H1 (cell line): ENCODE data around the gene REPIN1. TPM values are rescaled to one million over a fixed set of nuclear protein-coding genes. Genes with fewer than 3 reads are reported as not detected.

Source experiments
- ASH2L ChIP-seq: fragments of 200-600, 300-600 bp; sonication (generic); IDR thresholded peaks from one replicate; pipeline ENCODE4 v1.7.1; 2017; ENCODE audit warnings: low read length
- FOSL1 ChIP-seq: IDR thresholded peaks from 2 replicates; pipeline ENCODE4 v1.6.1; 2011; ENCODE audit warnings: mild to moderate bottlenecking, low read depth, low read length, moderate library complexity; ENCODE audit not compliant: insufficient read depth
- KDM1A ChIP-seq: fragments of 200-600, 300-600 bp; sonication (generic); IDR thresholded peaks from 2 replicates; pipeline ENCODE4 v1.7.1; 2016; ENCODE audit warnings: mild to moderate bottlenecking, low read length, borderline replicate concordance
- NRF1 ChIP-seq: IDR thresholded peaks from 2 replicates; pipeline ENCODE4 v1.6.1; 2011; ENCODE audit warnings: mild to moderate bottlenecking, low read depth, low read length, improper control_type of control experiment
- POLR2AphosphoS5 ChIP-seq: IDR thresholded peaks from 2 replicates; pipeline ENCODE4 v1.6.1; 2011; ENCODE audit warnings: low read depth, low read length
- SIN3A ChIP-seq, 2 experiments: IDR thresholded peaks in 1 of 2; conservative IDR thresholded peaks in 1 of 2; 2 replicates each; pipeline ENCODE4 v1.6.1; 2011 to 2012; ENCODE audit warnings: low read length in 2 of 2, improper control_type of control experiment in 1 of 2, low read depth in 1 of 2, mild to moderate bottlenecking in 1 of 2
- SUZ12 ChIP-seq: fragments of 200-600 bp; sonication (generic); IDR thresholded peaks from 2 replicates; pipeline ENCODE4 v1.6.1; 2012; ENCODE audit warnings: mild to moderate bottlenecking, inconsistent platforms, low read length, moderate library complexity, mixed read lengths
- polyA plus RNA-seq, 7 experiments: library from polyadenylated mRNA; depleted of rRNA in 3 of 7; stranded (reverse) in 5 of 7; unstranded in 2 of 7; fragments of >200 nt in 5 of 7; fragments of 200-250 nt in 2 of 7; gene quantifications; 1 replicate in 5 of 7; 2 replicates in 1 of 7; 4 replicates in 1 of 7; pipeline versions ENCODE4 v1.2.1 to v1.2.3, GENCODE V29; 2011 to 2013; ENCODE audit warnings: missing spikeins in 2 of 7, mixed read lengths in 2 of 7
- total RNA-seq: library from RNA; stranded (reverse); fragmentation: NEBNext Ultra II Directional; extraction: Animal tissue kit (Norgen Biotek cat#: 25700); gene quantifications from 2 replicates; pipeline ENCODE4 v1.2.1, GENCODE V29; 2021
- TF ChIP-seq, protein P1 (sequence below): fragments of 300-600 bp; sonication (generic); IDR thresholded peaks from 2 replicates; pipeline ENCODE4 v1.7.1; 2012; ENCODE audit warnings: low read length, moderate library complexity, mild to moderate bottlenecking, inconsistent platforms; ENCODE audit not compliant: insufficient replicate concordance

Gene REPIN1
- total and polyA plus RNA-seq, 2 of the 8 experiments (the other 6 are each of a cell fraction or from before 2014, with no cell fraction given) = 98.6 to 125 TPM

DNA sequence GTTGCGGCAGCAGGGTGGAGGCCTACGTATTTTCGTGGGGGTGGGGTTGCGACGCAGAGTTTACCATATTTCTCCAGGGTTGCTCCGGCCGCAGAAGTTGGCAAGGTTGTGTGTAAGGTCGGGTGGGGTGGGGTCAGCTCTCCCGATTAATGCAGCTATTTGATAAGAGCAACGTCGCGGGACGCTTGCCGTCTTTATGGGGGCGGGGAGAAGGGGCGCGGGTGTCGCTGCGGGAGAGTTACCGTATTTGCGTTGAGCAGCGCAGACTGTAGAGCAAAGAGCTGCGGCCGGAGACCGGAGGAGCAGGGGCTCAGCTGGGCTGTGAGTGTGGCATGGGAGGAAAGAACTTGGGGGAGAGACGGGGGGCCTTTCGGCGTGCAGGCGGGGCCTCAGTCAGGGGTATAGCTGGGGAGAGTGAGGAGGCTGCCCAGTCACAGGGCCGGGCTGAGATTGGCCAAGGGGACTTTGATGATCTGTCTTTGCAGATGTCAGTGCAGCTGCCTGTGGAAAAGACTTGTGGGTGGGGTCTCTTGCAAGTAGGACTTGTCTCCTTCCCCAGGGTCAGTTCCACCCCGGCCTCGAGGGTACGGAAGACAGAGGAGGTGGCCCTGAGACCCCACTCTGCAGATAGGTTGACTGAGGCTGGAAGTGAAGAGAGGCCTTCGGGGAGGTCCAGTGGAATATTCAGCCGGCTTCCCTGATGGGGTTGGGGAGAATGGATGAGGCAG is 37.1 kb downstream of the REPIN1 start (continued):
- TF ChIP-seq, protein P1, sequence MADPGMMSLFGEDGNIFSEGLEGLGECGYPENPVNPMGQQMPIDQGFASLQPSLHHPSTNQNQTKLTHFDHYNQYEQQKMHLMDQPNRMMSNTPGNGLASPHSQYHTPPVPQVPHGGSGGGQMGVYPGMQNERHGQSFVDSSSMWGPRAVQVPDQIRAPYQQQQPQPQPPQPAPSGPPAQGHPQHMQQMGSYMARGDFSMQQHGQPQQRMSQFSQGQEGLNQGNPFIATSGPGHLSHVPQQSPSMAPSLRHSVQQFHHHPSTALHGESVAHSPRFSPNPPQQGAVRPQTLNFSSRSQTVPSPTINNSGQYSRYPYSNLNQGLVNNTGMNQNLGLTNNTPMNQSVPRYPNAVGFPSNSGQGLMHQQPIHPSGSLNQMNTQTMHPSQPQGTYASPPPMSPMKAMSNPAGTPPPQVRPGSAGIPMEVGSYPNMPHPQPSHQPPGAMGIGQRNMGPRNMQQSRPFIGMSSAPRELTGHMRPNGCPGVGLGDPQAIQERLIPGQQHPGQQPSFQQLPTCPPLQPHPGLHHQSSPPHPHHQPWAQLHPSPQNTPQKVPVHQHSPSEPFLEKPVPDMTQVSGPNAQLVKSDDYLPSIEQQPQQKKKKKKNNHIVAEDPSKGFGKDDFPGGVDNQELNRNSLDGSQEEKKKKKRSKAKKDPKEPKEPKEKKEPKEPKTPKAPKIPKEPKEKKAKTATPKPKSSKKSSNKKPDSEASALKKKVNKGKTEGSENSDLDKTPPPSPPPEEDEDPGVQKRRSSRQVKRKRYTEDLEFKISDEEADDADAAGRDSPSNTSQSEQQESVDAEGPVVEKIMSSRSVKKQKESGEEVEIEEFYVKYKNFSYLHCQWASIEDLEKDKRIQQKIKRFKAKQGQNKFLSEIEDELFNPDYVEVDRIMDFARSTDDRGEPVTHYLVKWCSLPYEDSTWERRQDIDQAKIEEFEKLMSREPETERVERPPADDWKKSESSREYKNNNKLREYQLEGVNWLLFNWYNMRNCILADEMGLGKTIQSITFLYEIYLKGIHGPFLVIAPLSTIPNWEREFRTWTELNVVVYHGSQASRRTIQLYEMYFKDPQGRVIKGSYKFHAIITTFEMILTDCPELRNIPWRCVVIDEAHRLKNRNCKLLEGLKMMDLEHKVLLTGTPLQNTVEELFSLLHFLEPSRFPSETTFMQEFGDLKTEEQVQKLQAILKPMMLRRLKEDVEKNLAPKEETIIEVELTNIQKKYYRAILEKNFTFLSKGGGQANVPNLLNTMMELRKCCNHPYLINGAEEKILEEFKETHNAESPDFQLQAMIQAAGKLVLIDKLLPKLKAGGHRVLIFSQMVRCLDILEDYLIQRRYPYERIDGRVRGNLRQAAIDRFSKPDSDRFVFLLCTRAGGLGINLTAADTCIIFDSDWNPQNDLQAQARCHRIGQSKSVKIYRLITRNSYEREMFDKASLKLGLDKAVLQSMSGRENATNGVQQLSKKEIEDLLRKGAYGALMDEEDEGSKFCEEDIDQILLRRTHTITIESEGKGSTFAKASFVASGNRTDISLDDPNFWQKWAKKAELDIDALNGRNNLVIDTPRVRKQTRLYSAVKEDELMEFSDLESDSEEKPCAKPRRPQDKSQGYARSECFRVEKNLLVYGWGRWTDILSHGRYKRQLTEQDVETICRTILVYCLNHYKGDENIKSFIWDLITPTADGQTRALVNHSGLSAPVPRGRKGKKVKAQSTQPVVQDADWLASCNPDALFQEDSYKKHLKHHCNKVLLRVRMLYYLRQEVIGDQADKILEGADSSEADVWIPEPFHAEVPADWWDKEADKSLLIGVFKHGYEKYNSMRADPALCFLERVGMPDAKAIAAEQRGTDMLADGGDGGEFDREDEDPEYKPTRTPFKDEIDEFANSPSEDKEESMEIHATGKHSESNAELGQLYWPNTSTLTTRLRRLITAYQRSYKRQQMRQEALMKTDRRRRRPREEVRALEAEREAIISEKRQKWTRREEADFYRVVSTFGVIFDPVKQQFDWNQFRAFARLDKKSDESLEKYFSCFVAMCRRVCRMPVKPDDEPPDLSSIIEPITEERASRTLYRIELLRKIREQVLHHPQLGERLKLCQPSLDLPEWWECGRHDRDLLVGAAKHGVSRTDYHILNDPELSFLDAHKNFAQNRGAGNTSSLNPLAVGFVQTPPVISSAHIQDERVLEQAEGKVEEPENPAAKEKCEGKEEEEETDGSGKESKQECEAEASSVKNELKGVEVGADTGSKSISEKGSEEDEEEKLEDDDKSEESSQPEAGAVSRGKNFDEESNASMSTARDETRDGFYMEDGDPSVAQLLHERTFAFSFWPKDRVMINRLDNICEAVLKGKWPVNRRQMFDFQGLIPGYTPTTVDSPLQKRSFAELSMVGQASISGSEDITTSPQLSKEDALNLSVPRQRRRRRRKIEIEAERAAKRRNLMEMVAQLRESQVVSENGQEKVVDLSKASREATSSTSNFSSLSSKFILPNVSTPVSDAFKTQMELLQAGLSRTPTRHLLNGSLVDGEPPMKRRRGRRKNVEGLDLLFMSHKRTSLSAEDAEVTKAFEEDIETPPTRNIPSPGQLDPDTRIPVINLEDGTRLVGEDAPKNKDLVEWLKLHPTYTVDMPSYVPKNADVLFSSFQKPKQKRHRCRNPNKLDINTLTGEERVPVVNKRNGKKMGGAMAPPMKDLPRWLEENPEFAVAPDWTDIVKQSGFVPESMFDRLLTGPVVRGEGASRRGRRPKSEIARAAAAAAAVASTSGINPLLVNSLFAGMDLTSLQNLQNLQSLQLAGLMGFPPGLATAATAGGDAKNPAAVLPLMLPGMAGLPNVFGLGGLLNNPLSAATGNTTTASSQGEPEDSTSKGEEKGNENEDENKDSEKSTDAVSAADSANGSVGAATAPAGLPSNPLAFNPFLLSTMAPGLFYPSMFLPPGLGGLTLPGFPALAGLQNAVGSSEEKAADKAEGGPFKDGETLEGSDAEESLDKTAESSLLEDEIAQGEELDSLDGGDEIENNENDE = peak; percentile 99
- TF ChIP-seq SUZ12 (no peak), POLR2AphosphoS5 (no peak), NRF1 (no peak), KDM1A (peak; percentile 79), ASH2L (peak; percentile 45), FOSL1 (0 out of 2 replicates have a peak, but pooled peaks have one; percentile 75), SIN3A (conservative IDR thresholded peaks at IDR 0.05 in 1 of 2, IDR thresholded peaks at IDR 0.05 in 1 of 2; ENCODE audit: low read depth in 1 of 2, low read length in 2 of 2) (peak in 1 of 2 experiments; percentile 17; a peak in 1 of 4 replicates)
